Neutrophil (primary cell): ENCODE data around the gene RAB21.

Experiments
- H3K27ac ChIP-seq: fragments of 200-600 bp; sonication (generic); 2 replicates; pipeline ENCODE4 v1.5.1; 2016; ENCODE audit warnings: mild to moderate bottlenecking, moderate library complexity
- H3K27me3 ChIP-seq: fragments of 200-600 bp; sonication (generic); 2 replicates; pipeline ENCODE4 v1.6.0; 2016; ENCODE audit warnings: mild to moderate bottlenecking
- H3K36me3 ChIP-seq: fragments of 200-600 bp; sonication (generic); 2 replicates; pipeline ENCODE4 v1.5.1; 2017
- H3K4me1 ChIP-seq, 2 experiments: fragments of 200-600 bp in 1 of 2; sonication (generic) in 1 of 2; 1 replicate in 1 of 2; 2 replicates in 1 of 2; pipeline versions ENCODE4 v1.5.1 to v1.6.1; 2013 to 2016; ENCODE audit warnings: low read depth in 1 of 2, low read length in 1 of 2, mild to moderate bottlenecking in 1 of 2, moderate library complexity in 1 of 2; ENCODE audit not compliant: control insufficient read depth in 1 of 2, insufficient read depth in 1 of 2
- H3K4me3 ChIP-seq, 2 experiments: fragments of 200-600 bp in 1 of 2; sonication (generic) in 1 of 2; 1 replicate in 1 of 2; 2 replicates in 1 of 2; pipeline ENCODE4 v1.5.1; 2013 to 2016; ENCODE audit warnings: low read depth in 1 of 2, low read length in 1 of 2, mild to moderate bottlenecking in 1 of 2, moderate library complexity in 1 of 2
- H3K9me3 ChIP-seq: fragments of 200-600 bp; sonication (generic); 2 replicates; pipeline ENCODE4 v1.5.1; 2016
- TF ChIP-seq, protein P1 (sequence below): fragments of 200-600 bp; sonication (generic); IDR thresholded peaks from 2 replicates; pipeline ENCODE4 v1.5.1; 2016; ENCODE audit warnings: antibody characterized with exemption

Gene RAB21

DNA sequence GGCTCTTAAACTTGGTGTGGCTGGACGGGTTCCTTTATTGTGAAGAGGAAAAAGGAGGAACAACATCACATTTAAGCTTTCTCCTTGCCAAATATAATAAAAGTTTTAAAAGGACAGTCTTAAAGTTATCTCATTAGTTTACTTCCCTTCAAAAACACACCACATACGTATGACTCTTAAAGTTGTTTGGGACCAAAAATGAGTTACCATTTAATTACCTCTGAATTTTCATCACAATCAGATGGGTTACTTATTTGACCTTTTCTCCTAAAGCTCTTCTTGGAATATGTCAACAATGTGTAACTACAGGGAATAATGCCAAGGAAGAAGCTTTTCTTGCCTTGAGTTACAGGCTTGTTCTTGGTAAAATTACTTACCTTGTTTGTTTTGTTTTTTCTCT lies 16.4 kb downstream of the RAB21 start:
- H3K9me3 ChIP-seq = no peaks in the 10 kb centered on the region
- peak overlapping the region; percentile 72 for H3K27ac ChIP-seq
- TF ChIP-seq, protein P1, sequence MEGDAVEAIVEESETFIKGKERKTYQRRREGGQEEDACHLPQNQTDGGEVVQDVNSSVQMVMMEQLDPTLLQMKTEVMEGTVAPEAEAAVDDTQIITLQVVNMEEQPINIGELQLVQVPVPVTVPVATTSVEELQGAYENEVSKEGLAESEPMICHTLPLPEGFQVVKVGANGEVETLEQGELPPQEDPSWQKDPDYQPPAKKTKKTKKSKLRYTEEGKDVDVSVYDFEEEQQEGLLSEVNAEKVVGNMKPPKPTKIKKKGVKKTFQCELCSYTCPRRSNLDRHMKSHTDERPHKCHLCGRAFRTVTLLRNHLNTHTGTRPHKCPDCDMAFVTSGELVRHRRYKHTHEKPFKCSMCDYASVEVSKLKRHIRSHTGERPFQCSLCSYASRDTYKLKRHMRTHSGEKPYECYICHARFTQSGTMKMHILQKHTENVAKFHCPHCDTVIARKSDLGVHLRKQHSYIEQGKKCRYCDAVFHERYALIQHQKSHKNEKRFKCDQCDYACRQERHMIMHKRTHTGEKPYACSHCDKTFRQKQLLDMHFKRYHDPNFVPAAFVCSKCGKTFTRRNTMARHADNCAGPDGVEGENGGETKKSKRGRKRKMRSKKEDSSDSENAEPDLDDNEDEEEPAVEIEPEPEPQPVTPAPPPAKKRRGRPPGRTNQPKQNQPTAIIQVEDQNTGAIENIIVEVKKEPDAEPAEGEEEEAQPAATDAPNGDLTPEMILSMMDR = no peak
- H3K4me1 ChIP-seq = peaks cover 21 to 22% of the 10 kb centered on the region in 2 experiments
- peaks cover 42% of the 10 kb centered on the region for H3K36me3 ChIP-seq
- no peak overlapping the region for H3K4me3 ChIP-seq
- no peaks in the 10 kb centered on the region for H3K27me3 ChIP-seq

DNA sequence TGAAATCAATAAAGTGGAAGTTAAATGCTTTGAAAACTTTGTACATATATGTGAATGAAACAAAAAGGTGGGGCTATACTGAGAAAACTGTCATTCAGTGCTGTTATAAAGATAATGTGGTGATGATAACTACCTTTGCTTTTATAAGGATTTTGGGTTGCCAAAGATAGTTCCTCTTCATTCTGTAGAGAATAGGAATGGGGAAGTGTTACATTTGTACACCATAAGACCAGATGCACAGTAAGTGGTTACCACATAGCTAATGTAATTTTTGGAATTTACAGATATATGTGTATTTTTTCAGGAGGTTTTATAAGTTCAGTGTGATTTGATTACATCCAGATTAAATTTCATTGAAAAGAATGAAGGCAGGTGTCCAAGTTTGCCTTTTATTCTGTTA lies 18.1 kb downstream of the RAB21 start:
- Histone ChIP-seq H3K27ac (peak overlapping the region; percentile 72), H3K9me3 (no peaks in the 10 kb centered on the region), H3K4me1 (peaks cover 21 to 22% of the 10 kb centered on the region in 2 experiments), H3K36me3 (peaks cover 54% of the 10 kb centered on the region), H3K4me3 (no peak overlapping the region), H3K27me3 (no peaks in the 10 kb centered on the region)
- TF ChIP-seq, protein P1 = no peak

DNA sequence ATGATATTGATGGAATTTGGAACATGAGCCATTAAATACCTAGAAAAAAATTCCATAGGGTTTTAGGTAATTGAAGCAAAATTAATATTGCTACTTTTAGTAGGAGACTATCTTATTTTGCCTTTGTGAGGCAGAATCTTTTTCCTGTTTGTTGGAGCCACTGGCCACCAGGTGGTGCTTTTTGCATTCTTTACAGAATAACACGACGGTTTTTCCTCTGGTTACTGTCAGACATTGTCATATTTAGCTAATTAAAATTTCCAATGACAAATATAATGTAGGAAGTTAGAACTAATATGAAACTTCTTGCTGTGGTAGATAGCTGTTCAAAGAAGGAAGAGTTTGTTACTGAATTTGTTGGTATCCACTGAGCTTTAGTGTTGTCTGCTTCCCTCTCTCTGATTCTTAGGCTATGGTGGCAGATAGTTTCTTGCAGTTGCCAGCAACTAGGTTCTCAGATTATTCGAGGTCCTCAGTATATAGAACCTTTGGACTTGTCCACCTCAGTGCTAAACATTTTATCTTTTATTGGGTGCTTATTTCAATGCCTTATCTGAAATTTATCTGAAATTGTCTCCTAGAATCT lies 25.7 kb downstream of the RAB21 start:
- no peak overlapping the region for H3K27ac ChIP-seq
- peaks cover 54% of the 10 kb centered on the region for H3K36me3 ChIP-seq
- H3K27me3 ChIP-seq = no peaks in the 10 kb centered on the region
- no peaks in the 10 kb centered on the region for H3K9me3 ChIP-seq
- TF ChIP-seq, protein P1 = no peak
- H3K4me1 ChIP-seq = peaks cover 0 to 8% of the 10 kb centered on the region in 2 experiments
- H3K4me3 ChIP-seq = no peak overlapping the region

DNA sequence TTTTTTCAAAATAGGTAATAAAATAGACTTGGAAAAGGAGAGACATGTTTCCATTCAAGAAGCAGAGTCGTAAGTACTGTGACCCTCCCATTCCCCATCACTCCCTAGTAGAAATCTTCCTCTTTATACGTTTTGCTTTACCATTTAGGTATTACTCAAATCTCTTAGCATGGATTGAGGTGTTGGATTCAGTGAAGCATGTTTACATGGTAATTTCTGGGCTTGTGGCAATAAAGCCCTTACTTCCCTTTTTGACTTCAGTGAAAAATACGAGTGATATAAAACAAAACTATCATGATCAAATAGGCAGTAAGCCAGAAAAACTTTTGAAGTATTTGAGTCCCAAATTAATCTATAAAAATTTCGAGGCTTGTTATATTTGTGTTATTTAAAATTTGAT lies 27.4 kb downstream of the RAB21 start:
- peaks cover 60% of the 10 kb centered on the region for H3K36me3 ChIP-seq
- H3K27ac ChIP-seq = peak overlapping the region; percentile 62

DNA sequence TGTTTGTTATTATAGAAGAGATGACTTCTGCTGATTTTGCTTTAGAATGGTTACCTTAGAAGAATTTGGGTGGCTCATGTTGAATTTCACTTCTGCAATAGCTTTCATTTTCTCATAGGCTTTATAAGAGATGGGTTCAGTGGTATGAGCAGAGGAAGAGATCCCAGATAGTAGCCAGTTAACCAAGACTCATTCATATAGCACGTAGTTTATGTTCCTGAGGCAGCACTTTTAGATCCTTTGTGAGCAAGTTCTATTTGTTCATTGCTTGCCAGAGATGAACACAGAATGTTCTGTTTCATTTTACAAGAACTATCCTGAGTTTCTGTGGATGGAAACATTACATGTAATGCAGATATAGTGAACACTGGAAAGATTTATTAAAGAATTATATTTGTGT lies 32.2 kb downstream of the RAB21 start:
- TF ChIP-seq, protein P1 = no peak
- Histone ChIP-seq H3K27ac (no peak overlapping the region), H3K4me3 (no peak overlapping the region), H3K36me3 (peaks cover 41% of the 10 kb centered on the region), H3K9me3 (no peaks in the 10 kb centered on the region), H3K27me3 (no peaks in the 10 kb centered on the region), H3K4me1 (peaks cover 3 to 11% of the 10 kb centered on the region in 2 experiments)

More for the DNA sequence above, 27.4 kb downstream of the RAB21 start:
- no peaks in the 10 kb centered on the region for H3K27me3 ChIP-seq
- H3K4me3 ChIP-seq = no peak overlapping the region
- H3K9me3 ChIP-seq = no peaks in the 10 kb centered on the region
- TF ChIP-seq, protein P1 = no peak
- H3K4me1 ChIP-seq = peaks cover 0 to 8% of the 10 kb centered on the region in 2 experiments
